NCI-H187 (cell line): ENCODE measurements around the gene LTBP3.

Experiments
- DNase-seq, 2 experiments: peaks; one replicate each; lab custom pipeline; 2025; lab: John Stamatoyannopoulos, UW

The LTBP3 gene

GRCh38 chr11:65585396-65586246 lies 27.5 kb upstream of the LTBP3 start:
- DNase-seq: no peak

DNA sequence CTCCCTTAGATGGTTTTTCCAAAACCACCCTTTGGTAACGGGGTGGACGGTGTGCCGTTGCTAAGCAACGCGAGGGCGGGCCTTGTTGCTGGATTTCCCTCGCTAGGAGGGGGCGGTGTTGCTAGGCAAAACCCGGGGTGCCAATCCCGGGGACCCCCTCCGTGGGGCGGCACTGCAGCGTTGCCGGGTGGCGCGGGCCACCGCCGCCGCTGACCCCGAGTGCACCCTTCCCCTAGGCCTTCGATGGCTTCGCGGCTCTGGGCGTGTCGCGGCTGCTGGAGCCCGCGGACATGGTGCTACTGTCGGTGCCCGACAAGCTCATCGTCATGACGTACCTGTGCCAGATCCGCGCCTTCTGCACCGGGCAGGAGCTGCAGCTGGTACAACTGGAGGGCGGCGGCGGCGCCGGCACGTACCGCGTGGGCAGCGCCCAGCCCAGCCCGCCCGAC lies 26.6 kb upstream of the LTBP3 start:
- DNase-seq: no peak

- DNase-seq: no peak
Observed at GRCh38 chr11:65584106-65584505, 25.9 kb upstream of the LTBP3 start.

- DNase-seq: no peak
Observed at GRCh38 chr11:65583589-65583988, 25.4 kb upstream of the LTBP3 start.

GRCh38 chr11:65581928-65582327 lies 23.8 kb upstream of the LTBP3 start:
- no peak for DNase-seq

DNA sequence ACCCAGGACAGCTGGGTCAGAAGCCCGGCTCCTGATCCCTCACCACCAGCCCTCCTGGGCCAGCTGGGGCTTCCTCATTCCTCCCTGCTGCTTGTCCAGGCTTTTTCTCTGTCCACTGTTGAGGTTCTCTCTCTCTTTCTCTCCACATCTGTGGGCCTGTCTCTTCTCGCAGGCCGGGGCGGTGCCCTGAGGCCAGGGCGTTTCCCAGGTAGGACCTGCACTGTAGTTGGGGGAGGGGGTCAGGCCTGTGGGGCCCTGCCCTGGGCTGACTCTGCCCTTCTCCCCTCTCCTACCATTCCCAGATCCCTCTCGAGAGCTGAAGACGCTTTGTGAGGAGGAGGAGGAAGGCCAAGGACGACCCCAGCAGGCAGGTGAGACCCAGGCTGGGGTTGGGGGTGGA lies 22.6 kb upstream of the LTBP3 start:
- no peak for DNase-seq

- no peak for DNase-seq
Observed at GRCh38 chr11:65580031-65580692, 22.0 kb upstream of the LTBP3 start.

DNA sequence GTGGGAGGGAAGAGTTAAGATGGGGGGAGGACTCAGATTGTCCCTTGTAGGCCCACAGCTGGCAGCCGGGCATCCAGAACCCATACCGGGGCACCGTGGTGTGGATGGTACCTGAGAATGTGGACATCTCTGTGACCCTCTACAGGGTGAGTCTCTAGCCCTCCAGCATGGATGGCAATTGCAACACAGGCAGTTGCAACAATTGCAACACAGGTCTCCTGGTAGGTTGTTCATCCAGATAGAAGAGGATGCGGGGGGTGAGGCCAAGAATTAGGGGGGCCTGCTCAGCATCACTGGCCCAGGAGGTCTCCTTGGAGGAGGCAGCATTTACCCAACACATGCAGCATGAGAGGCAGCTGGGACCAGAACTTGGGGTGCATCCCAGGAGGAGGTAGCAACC lies 21.1 kb upstream of the LTBP3 start:
- no peak for DNase-seq

DNA sequence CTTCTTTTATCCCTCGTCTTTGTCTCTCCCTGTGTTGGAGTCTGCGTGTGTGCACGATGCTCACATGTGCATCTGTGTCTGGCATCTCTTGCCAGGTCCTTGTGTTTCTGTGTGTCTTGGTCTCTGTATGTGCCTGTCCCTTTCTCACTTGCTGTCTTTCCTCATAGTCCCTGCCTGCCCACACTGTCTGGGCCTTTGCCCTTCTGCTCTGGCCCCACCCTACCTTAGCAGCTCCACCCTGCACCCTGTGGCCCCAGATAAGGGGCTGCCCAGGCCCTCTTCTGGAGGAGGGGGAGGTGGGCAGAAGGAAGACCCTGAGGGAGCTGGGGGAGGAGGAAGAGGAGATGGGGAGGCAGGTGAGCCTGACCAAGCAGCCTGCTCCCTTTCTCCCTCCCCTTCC lies 20.5 kb upstream of the LTBP3 start:
- DNase-seq: no peak

- DNase-seq: no peak
Observed at GRCh38 chr11:65578134-65578533, 20.0 kb upstream of the LTBP3 start.

DNA sequence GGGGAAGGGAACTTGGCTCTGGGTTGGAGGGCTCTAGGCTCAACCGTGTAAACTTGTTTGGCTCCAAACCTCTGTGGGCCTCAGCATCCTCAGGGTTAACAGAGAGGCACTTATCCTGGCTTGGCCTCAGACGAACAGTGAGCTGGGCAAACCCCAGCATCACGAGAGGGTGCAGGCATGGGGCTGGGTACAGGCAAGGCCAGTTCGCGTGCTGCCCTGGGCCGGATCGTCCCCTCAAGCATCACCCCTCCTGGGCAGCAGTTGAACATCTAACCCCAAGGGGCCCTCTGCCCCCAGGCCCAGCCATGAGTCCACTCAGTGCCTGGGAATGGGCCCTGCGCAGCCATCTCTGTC lies 19.6 kb upstream of the LTBP3 start:
- DNase-seq: no peak

DNA sequence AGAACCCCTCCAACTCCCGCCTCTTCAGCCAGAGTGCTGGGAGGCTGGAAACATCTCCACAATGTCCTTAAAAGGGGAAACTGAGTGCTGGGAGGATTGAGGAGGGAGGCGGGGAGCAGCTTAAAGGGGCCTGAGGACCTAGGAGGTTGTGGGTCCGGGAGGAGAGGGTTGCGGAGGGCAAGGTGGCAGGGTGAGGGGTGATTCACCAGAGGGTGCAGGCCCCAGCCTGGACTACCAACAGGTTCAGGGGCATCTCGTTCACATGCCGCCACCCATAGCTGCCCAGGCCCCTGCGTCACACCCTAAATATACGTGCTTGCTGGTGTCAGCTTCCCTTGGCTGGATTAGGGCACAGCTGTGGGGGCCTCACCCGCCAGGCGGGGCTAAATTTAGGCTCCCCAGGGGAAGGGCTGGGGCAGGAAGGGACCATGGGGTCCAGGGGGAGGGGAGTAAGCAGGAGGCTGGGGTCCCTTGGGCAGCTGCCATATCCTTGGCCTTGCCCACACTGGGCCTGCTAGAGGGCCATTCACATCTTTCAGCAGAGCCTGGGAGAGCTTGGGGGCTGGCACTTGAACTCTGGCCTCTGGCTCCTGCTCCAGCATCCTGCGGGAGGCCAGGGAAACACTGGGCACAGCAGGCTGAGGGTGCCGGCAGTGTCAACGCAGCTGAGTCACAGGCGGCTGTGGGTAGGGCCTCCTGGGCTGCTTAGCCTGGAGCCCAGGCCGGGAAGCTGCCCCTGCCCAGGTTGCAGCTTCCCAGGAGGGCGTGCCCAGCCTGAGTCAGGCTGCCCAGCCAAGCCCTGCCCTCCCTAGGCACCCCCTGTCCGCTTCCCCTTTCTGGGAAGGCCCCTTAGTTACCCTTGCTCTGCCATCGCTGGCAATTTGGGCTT lies 19.0 kb upstream of the LTBP3 start:
- no peak for DNase-seq

DNA sequence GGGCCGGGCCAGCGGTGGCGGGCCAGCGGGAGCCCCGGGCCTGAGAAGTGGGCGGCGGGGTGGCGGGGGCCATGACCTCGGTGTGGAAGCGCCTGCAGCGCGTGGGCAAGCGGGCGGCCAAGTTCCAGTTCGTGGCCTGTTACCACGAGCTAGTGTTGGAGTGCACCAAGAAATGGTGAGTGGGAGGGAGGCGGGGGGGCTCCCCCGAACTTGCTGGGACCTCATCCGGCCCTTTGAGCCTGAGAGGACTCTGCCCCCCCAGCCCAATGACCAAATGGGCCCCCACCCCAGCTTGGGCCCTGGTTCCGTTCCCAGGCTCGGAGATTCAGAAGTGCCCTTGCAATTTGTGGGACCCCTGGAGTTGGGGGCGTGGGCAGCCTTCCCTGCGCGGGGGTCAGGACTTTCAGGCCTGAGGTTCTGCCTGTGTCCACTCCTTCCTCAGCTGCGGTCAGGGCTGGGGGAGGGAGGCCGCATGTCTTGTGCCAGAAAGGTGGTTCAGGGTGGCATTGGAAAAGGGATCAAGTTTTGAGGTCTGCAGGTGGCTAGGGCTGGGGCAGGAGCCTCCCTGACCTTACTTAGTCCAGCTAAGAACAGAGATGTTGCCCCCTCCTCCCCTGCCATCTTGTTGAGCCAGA lies 18.2 kb upstream of the LTBP3 start:
- DNase-seq: no peak

DNA sequence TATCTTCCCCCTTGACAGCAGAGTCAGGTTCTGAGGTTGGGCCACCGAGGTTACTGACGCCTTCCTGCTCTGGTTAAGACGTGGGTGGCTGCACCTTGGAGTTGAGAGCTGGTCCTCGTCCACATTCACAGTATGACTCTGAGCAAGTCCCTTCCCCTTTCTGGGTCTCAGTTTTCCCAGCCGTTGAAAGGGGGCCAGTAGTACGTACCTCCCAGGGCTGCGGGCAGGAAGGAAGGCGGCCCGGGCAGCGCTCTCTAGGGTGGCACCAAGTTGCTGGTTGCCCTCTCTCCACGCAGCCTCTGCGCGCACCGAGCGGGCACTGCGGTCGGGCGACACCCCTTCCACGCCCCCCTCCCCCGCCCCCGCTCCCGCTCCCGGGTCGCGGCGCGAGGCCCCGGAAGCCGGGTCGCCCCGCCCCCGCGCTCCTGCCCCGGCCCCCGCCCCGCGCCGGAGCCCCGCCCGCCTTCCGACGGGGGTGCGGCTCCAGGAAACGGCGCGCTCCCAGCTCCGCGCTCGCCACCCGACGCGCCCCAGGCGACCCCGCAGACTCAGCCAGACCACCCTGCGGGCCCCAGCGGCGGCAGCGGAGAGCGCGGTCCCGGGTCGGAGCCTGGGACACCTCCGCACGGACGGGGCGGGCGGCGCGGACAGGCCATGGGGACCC lies 17.5 kb upstream of the LTBP3 start, which contains the start of gene EHBP1L1:
TSS of gene EHBP1L1 (plus strand) at position 486 of the 664 bp plus-strand sequence. CDS start 250 bp downstream, outside the sequence.
- no peak for DNase-seq

GRCh38 chr11:65574811-65575567 lies 16.8 kb upstream of the LTBP3 start:
- DNase-seq: no peak

GRCh38 chr11:65574109-65574810 lies 16.1 kb upstream of the LTBP3 start:
- DNase-seq: peak; percentile 47 to 48

GRCh38 chr11:65573391-65574079 lies 15.4 kb upstream of the LTBP3 start:
- DNase-seq: no peak

GRCh38 chr11:65572356-65573051 lies 14.3 kb upstream of the LTBP3 start, which contains the start of gene FAM89B:
Gene FAM89B (plus strand): TSS chr11:65572538. CDS start chr11:65572670, 132 bp downstream.
- peak in 1 of 2 experiments; percentile 31 for DNase-seq

GRCh38 chr11:65571940-65572339 lies 13.8 kb upstream of the LTBP3 start:
- no peak for DNase-seq
